Rectal smooth muscle tissue (tissue), 1 donor: ENCODE results near the gene COX4I1.
"Not testable (repeated sequence)": the region's sequence is repeated elsewhere in the genome, so short reads cannot be mapped to it uniquely, and the experiment has no call there.

Experiments
- H3K27ac ChIP-seq: one replicate; pipeline ENCODE4 v1.7.0; 2013; ENCODE audit warnings: low read depth, low read length, inconsistent platforms
- H3K27me3 ChIP-seq: one replicate; pipeline ENCODE4 v1.7.0; 2013; ENCODE audit warnings: low read length; ENCODE audit not compliant: control insufficient read depth, insufficient read depth
- H3K36me3 ChIP-seq: one replicate; pipeline ENCODE4 v1.7.0; 2013; ENCODE audit warnings: low read length; ENCODE audit not compliant: control insufficient read depth, insufficient read depth
- H3K4me1 ChIP-seq: one replicate; pipeline ENCODE4 v1.7.0; 2013; ENCODE audit warnings: low read length; ENCODE audit not compliant: control insufficient read depth, insufficient read depth
- H3K4me3 ChIP-seq: one replicate; pipeline ENCODE4 v1.7.0; 2013; ENCODE audit warnings: low read length
- H3K9ac ChIP-seq: one replicate; pipeline ENCODE4 v1.7.0; 2013; ENCODE audit warnings: low read length

COX4I1 gene

DNA sequence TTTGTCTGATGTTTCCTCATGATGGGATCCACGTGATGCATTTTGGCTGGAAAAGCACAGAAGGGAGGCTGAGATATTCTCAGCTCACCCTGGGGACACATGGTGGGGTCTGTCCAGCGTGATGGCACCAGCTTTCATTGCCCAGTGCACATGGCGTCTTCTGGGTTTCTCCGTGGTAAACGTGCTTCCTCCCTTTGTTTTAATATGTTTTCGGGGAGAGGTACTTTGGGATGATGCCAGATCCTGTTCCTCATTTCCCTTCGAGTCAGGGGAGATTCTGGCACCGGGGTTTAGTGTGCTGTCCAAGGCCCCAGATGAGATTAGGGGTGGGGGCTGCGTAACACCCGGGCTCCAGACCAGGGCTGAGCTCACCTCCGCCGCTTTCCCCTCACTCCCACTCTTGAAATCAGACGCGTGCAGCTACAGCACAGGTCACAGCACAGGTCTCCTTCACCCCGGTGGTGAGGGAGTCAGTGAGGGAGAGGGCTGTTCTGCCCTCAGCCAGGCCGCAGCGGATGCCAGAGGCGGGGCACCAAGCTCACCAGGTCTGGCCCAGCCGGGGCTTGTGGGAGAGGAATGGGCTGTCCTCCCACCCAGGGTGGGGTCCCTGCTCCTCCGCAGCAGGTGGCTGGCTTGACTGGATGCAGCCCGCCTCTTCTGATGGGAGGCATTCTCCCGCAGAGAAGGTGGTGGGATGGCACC lies 33.9 kb downstream of the COX4I1 start:
- Histone ChIP-seq H3K27me3 (peaks cover 8% of the 10 kb centered on the region), H3K4me1 (peaks cover 14% of the 10 kb centered on the region), H3K9ac (no peak overlapping the region), H3K4me3 (no peak overlapping the region), H3K27ac (no peak overlapping the region), H3K36me3 (no peaks in the 10 kb centered on the region)

DNA sequence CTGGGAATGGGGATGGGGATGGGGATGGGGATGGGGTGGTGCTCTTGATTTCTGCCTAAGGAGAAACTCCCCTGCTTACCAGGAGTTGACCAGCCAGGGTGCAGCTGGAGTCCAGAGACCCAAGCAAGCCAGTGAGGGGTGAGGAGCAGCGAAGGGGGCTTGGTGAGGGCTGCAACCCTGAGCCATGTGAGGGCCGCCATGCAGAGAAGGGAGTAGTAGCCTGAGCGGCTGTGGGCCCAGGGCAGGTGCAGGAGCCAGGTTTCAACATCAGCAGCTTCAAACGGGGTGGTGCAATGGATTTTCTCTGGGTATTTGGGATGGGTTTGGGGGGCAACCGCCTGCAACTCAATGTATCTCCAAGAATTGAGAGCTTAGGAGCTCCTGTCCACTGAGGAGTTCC lies 35.2 kb downstream of the COX4I1 start:
- peaks cover 8% of the 10 kb centered on the region for H3K27me3 ChIP-seq
- H3K9ac ChIP-seq: no peak overlapping the region
- no peak overlapping the region for H3K4me3 ChIP-seq
- no peak overlapping the region for H3K27ac ChIP-seq
- peaks cover 14% of the 10 kb centered on the region for H3K4me1 ChIP-seq
- no peaks in the 10 kb centered on the region for H3K36me3 ChIP-seq

DNA sequence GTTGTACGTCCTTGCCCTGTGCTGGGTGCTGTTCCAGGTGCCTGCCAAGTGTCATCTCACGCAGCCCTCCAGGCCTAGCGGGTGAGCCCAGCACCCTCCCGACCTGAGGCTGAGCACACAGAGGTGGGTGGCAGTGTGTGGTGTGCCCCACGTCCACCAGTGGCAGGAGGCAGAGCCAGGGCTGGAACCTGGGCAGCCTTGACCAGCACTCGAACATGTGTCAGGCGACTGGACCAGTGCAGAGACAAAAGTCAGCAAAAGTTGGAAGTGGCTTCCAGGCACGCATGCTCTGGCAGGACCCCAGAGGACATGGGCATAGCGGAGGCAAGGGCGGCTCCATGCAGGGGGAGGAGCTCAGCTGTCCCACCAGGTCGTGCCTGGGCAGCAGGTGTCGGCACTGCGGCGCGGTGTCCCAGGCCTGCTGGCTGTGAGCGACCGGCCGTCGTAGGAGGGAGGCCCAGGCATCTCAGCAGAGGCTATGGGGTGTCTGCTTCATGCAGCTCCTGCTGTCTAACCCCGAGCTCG lies 35.8 kb downstream of the COX4I1 start:
- Histone ChIP-seq H3K4me3 (no peak overlapping the region), H3K27ac (no peak overlapping the region), H3K4me1 (peaks cover 14% of the 10 kb centered on the region), H3K9ac (no peak overlapping the region), H3K27me3 (peaks cover 8% of the 10 kb centered on the region), H3K36me3 (no peaks in the 10 kb centered on the region)

DNA sequence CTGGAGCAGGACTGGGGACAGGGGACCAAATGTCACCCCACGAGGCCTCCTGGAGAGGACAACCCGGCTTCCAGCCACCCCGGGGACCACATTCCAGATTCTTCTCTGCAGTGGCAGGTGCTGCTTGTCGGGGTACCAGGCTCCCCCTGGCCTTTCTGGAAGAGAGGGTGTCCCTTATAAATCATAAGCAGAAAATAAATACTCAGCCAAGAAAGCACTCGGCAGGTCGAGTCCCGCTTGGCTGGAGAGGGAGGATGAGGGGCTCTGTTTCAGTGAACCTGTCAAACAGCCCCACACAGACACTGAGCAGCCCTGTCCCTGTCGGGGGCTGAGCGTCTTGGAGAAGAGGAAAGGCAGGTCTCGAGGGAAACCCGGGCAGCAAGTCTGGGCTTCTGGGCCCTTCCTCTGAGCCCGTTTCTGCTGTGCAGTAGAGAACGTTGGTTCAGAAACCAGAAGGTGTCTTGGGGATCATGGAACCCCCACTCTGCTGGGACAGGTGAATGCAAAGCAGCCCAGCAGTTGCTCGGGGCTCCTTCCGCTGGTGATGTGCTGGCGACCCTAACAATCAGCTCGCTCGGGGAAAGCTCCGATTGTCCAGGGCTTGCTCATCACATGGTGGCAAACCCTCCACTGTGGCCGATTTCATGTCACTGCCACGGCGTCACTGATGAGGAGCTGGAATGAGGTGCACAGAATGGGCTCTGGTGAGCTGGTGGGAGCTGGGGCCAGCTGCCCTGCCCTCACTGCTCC lies 36.6 kb downstream of the COX4I1 start:
- no peaks in the 10 kb centered on the region for H3K36me3 ChIP-seq
- peaks cover 8% of the 10 kb centered on the region for H3K27me3 ChIP-seq

DNA sequence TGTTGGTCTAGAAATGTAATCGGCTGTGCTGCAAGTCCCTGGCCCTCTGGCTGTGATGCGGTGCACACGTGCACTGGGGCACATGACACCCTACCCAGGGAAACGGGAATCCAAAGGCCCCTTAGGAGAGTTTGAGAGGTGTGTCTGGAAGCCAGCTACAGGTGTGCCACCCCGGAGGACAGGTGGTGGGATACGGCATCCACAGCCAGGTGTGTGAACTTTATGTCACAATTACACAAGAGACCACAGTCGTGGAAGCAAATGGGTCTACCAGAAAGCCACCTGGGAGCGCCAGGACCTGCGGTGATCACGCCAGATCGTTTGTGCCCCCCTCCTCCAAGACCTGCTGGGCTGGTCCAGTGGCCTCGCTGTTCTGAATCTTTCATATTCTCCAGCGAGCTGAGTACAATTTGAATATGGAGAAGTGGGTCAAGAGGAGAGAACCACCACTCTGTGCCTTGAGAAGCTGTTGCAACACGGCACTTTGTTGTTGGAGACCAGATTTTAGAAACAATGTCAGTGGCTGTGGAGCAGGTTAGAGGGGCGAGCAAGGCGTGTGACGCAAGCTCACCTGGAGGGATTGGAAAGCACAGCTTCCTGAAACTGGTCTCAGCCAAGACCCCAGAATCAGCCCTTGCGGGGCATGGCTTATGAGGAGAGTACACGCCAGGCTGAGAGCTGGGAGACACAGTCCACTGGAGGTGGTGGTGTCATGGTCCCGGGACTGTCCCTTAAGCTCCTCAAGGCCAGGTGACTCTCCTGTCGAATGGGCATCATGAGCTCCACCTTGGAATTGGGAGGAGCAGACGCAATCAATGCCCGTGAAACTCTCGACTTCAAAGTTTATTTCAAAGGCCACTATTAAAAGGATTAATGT lies 37.4 kb downstream of the COX4I1 start:
- peaks cover 8% of the 10 kb centered on the region for H3K27me3 ChIP-seq
- H3K4me1 ChIP-seq: peaks cover 14% of the 10 kb centered on the region
- H3K27ac ChIP-seq: no peak overlapping the region
- no peak overlapping the region for H3K4me3 ChIP-seq
- H3K36me3 ChIP-seq: no peaks in the 10 kb centered on the region
- H3K9ac ChIP-seq: no peak overlapping the region

More for the DNA sequence above, 36.6 kb downstream of the COX4I1 start:
- H3K4me3 ChIP-seq: no peak overlapping the region
- H3K27ac ChIP-seq: no peak overlapping the region
- H3K4me1 ChIP-seq: peaks cover 14% of the 10 kb centered on the region
- H3K9ac ChIP-seq: no peak overlapping the region

DNA sequence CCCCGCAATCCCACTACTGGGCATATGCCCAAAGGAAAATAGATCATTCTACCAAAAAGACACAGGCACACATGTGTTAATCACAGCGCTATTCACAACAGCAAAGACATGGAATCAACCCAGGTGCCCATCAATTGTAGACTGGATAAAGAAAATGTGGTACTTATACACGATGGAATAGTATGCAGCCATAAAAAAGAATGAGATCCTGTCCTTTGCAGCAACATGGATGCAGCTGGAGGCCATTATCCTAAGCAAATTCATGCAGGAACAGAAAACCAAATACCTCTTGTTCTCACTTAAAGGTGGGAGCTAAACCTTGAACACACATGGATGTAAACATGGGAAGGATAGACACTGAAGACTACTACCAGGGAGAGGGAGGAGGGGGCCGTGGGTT lies 38.2 kb downstream of the COX4I1 start:
- not testable (repeated sequence) for H3K27me3 ChIP-seq, H3K27ac ChIP-seq, H3K4me3 ChIP-seq, H3K9ac ChIP-seq, H3K36me3 ChIP-seq
- H3K4me1 ChIP-seq: peaks cover 14% of the 10 kb centered on the region

DNA sequence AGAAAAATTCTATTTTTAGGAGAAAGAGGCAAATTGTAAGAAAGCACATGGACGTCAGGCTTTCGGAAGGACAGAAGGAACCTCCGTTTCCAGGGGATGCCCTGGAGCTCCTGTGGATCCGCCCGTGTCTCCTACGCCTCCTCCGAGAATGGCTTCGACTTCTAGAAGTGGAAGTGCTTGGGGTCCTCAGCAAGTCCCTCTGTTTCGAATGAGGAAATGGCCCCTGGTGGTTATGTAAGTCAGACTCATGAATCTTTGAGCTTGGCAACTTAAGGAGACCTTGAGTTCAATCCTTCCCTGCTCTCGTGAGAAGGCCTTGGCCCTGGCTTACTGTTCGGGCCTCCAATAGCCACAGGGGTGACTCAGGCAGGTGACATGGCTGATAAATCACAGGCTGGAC lies 38.9 kb downstream of the COX4I1 start:
- H3K9ac ChIP-seq: no peak overlapping the region
- H3K36me3 ChIP-seq: no peaks in the 10 kb centered on the region
- peaks cover 8% of the 10 kb centered on the region for H3K27me3 ChIP-seq
- no peak overlapping the region for H3K4me3 ChIP-seq
- H3K27ac ChIP-seq: no peak overlapping the region
- peaks cover 14% of the 10 kb centered on the region for H3K4me1 ChIP-seq

DNA sequence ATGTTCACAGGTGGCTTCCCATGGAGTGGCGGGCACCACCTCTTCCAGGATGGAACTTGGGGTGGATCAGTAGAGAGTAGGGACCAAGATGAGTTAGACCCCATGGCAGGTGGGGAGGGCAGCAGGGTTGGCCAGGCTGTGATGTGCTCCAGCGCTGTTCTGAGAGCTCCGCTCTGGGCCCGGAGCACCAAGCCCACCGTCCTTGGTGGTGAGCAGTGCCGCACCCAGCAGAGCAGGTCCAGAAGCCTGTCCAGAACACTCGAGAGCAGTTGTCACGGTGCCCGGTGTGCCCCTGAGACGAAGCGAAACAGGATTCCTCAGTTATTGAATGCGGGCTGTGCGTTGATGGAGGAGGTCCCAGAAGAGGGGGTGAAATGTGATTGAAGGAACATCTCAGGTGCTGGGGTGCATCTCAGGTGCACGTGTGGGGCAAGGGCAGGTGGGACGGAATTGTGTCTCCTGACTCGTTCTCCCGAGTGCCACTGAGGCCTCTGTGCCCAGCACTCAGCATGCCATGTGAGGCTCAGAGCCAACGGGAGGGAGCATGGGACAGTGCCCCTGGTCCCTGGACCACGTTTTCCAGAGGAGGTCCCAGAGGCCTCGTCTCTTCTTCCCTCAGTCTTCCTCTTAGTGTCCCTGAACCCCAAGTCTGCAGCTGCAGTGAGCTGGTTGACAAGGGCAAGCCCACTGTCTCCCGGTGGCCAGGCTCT lies 39.5 kb downstream of the COX4I1 start:
- Histone ChIP-seq H3K4me3 (no peak overlapping the region), H3K27me3 (peaks cover 8% of the 10 kb centered on the region), H3K9ac (no peak overlapping the region), H3K4me1 (peaks cover 14% of the 10 kb centered on the region), H3K36me3 (no peaks in the 10 kb centered on the region), H3K27ac (no peak overlapping the region)

DNA sequence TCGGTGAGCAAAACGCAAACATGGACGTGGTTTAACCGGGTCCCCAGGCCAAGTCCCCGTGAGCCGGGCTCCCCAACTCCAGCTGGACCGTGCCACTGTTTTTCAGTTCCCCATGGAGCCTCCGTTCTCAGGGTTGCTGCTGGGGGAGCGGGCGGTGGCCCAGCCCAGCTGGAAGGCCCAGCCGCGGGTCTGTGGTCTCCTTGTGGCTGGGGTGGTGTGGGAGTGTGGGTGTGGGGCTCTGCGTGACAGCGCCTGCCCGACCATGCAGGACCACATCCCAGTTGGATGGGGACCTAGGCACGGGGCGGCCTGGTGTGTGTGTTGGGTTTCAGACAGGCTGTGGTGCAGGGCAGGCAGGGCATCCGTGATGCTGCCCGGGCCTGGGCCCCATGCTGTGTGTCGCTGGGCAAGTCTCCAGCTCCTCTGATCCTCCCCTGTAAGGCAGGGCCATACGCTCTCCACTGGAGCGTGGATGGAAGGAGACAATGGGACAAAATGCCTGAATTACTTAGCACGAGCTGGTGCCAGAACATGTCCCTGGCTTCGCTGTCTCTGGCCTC lies 40.3 kb downstream of the COX4I1 start:
- Histone ChIP-seq H3K27me3 (peaks cover 8% of the 10 kb centered on the region), H3K4me1 (peaks cover 17% of the 10 kb centered on the region), H3K9ac (no peak overlapping the region)

DNA sequence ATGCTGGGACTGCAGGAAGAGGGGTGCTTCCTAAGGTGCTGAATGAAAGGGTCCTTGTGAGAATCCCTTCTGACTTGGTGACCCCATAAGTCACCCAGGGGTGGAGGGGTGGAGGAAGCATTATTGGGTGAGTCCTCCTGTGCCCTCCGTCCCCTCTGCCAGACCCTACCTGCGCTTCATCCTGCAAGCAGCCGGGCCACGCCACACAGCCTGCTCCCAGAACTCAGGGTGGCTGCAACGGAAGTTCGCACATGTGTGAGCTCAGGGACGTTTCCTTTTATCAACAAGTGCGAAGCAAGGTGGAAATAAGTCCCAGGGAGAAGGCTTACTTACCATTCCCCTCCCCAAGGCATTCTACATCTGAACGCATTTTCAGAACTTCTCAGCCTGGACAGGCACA lies 40.9 kb downstream of the COX4I1 start:
- Histone ChIP-seq H3K27me3 (peaks cover 8% of the 10 kb centered on the region), H3K27ac (no peak overlapping the region), H3K9ac (no peak overlapping the region)

More for the DNA sequence above, 40.3 kb downstream of the COX4I1 start:
- no peaks in the 10 kb centered on the region for H3K36me3 ChIP-seq
- H3K27ac ChIP-seq: no peak overlapping the region
- no peak overlapping the region for H3K4me3 ChIP-seq

DNA sequence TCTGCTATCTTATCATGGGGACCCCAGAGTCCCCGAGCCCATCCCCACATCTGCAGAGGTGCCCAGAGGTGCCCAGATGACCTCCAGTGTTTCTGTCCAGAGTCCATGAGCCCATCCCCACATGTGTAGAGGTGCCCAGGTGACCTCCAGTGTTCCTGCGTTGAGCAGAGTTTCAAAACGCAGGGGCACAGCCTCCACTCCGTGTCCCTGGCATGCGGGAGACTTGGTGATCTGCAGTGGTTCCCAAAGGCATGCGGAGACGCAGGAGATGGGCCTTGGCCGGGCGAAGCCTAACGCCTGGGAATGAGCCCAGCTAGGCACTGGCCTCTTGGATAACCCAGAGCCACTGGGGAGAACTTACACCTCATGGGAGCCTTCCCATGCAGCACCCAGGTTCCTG lies 41.3 kb downstream of the COX4I1 start:
- Histone ChIP-seq H3K27ac (no peak overlapping the region), H3K4me3 (no peak overlapping the region), H3K27me3 (peaks cover 8% of the 10 kb centered on the region), H3K4me1 (peaks cover 12% of the 10 kb centered on the region), H3K36me3 (no peaks in the 10 kb centered on the region), H3K9ac (no peak overlapping the region)

More for the DNA sequence above, 40.9 kb downstream of the COX4I1 start:
- Histone ChIP-seq H3K36me3 (no peaks in the 10 kb centered on the region), H3K4me3 (no peak overlapping the region), H3K4me1 (peaks cover 15% of the 10 kb centered on the region)
